ENCODE results near the gene PAGR1. TPM values are rescaled to one million over a fixed set of nuclear protein-coding genes. Genes with fewer than 3 reads are reported as not detected.

PAGR1 gene
- total and polyA plus RNA-seq, 2 of the 13 experiments (the other 11 are each of a cell fraction or from before 2014, with no cell fraction given), result 9.8 to 66.4 TPM

DNA sequence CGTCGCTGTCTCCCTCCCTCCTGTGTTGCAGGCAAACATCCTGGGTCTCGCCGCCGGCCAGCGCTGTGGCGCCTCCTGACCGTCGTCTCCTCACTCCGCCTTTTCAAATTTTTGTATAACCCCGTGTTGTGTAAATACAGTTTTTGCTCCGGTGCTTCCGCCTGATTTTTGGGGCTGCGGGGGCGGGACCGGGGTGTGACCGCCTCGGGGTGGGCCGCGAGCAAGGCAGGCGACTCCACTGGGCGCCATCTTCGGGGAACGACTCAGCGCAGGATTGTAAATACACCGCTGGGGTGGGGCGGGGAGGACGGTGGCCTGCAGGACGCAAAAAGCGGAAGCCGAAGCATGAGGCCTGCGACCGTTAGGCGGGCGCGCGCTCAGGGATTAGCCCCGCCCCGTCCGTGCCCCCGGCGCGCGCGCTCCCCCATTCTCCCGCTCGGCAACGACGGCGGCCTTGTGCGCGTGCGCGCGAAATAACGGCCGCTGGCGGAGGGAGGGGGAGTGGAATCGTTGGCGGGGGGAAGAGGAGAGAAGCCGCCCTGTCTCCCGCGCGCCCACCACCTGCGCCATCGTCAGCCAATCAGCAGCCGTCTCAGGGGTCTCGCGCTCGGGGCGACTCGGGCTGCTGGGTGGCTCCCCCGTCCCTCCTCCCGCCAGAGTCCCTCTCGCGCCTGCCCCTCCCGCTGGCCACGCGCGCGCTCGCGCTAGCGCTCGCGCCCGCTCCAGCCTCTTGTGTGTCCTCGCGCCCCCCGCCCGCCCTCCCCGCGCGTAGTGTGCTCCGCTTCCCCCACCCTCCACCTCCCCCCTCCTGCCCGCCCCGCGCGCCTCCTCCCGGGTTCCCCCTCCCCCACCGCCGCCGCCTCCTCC, 10.5 kb upstream of the PAGR1 start (continued):
- TF ChIP-seq, protein P1, sequence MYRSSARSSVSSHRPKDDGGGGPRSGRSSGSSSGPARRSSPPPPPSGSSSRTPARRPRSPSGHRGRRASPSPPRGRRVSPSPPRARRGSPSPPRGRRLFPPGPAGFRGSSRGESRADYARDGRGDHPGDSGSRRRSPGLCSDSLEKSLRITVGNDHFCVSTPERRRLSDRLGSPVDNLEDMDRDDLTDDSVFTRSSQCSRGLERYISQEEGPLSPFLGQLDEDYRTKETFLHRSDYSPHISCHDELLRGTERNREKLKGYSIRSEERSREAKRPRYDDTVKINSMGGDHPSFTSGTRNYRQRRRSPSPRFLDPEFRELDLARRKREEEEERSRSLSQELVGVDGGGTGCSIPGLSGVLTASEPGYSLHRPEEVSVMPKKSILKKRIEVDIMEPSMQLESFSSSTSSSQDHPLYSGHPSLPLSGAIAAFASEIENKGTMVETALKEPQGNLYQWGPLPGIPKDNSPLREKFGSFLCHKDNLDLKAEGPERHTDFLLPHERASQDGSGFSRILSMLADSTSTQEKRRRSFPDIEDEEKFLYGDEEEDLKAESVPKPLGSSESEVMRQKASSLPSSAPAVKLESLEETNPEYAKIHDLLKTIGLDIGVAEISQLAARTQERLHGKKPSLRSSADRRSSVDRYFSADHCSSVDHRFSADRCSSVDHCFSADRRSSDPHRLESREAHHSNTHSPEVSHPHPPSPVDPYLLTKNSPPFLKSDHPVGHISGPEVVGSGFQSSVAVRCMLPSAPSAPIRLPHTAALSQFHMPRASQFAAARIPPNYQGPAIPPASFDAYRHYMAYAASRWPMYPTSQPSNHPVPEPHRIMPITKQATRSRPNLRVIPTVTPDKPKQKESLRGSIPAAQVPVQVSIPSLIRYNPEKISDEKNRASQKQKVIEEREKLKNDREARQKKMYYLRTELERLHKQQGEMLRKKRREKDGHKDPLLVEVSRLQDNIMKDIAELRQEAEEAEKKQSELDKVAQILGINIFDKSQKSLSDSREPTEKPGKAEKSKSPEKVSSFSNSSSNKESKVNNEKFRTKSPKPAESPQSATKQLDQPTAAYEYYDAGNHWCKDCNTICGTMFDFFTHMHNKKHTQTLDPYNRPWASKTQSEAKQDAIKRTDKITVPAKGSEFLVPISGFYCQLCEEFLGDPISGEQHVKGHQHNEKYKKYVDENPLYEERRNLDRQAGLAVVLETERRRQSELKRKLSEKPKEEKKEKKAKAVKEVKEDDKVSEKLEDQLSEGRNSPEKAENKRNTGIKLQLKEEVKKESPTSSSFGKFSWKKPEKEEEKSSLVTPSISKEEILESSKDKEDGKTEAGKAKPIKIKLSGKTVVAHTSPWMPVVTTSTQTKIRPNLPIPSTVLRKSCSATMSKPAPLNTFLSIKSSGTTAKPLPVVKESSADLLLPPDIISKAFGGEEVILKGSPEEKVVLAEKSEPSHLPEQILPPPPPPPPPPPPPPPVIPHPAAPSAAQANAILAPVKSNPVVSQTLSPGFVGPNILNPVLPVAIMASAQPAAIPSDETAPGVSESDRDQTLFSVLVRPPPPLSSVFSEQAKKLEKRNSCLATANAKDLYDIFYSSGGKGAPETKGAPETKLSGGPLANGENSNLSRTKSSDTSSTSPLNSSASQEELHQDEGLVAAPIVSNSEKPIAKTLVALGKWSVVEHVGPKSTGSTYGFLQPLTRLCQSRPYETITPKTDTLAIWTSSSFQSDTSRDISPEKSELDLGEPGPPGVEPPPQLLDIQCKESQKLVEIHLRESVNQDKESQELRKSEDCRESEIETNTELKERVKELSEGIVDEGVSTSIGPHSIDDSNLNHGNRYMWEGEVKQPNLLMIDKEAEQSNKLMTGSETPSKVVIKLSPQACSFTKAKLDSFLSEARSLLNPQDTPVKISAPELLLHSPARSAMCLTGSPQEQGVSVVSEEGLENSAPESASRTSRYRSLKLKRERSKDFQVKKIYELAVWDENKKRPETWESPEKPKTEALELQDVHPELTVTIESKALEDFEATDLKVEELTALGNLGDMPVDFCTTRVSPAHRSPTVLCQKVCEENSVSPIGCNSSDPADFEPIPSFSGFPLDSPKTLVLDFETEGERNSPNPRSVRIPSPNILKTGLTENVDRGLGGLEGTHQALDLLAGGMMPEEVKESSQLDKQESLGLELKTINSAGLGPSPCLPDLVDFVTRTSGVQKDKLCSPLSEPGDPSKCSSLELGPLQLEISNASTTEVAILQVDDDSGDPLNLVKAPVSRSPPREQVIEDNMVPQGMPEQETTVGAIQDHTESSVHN (CRISPR knock-in tag; IDR thresholded peaks at IDR 0.05), result peak; percentile 72; the same call in 1 of the 2 replicates
- peak; percentile 54; the same call in 1 of the 2 replicates for TF ChIP-seq HMG20A (CRISPR knock-in tag; IDR thresholded peaks at IDR 0.05; ENCODE audit: borderline replicate concordance)
- peak; percentile 99 for TF ChIP-seq FOXK1 (CRISPR knock-in tag; IDR thresholded peaks at IDR 0.05; ENCODE audit: borderline replicate concordance, low read depth)
- TF ChIP-seq BRD4 (CRISPR knock-in tag; IDR thresholded peaks at IDR 0.05), result peak; percentile 94; the same call in 1 of the 2 replicates
- peak; percentile 75 for TF ChIP-seq CREM (IDR thresholded peaks at IDR 0.05)
- 0 out of 2 replicates have a peak, but pooled peaks have one; percentile 4 for TF ChIP-seq CREM (CRISPR knock-in tag; IDR thresholded peaks at IDR 0.05)
- TF ChIP-seq ZNF644 (CRISPR knock-in tag; IDR thresholded peaks at IDR 0.05; ENCODE audit: low read depth), result no peak
- TF ChIP-seq ZNF224 (CRISPR knock-in tag; IDR thresholded peaks at IDR 0.05), result peak; percentile 92; the same call in 1 of the 2 replicates
- TF ChIP-seq MYNN (CRISPR knock-in tag; IDR thresholded peaks at IDR 0.05; ENCODE audit: low read depth), result peak; percentile 88; the same call in 1 of the 2 replicates
- TF ChIP-seq ATRX (CRISPR knock-in tag; IDR thresholded peaks at IDR 0.05; ENCODE audit: borderline replicate concordance), result no peak
- no peak; the same call in 1 of the 2 replicates for TF ChIP-seq DNMT3B (CRISPR knock-in tag; conservative IDR thresholded peaks at IDR 0.05)
- TF ChIP-seq ZNF616 (CRISPR knock-in tag; IDR thresholded peaks at IDR 0.05; ENCODE audit: low read depth), result peak; percentile 95
- no peak for TF ChIP-seq HES4 (CRISPR knock-in tag; IDR thresholded peaks at IDR 0.05; ENCODE audit: borderline replicate concordance)
- peak; percentile 99 for TF ChIP-seq AGO2 (optimal IDR thresholded peaks at IDR 0.05; ENCODE audit: low read depth, low read length)
- TF ChIP-seq ZBTB34 (CRISPR knock-in tag; IDR thresholded peaks at IDR 0.05), result no peak; the same call in 1 of the 2 replicates
- TF ChIP-seq YEATS2 (CRISPR knock-in tag; IDR thresholded peaks at IDR 0.05; ENCODE audit: borderline replicate concordance), result peak; percentile 96
- no peak for TF ChIP-seq NFE2 (CRISPR knock-in tag; IDR thresholded peaks at IDR 0.05)
- TF ChIP-seq SOX5 (CRISPR knock-in tag; IDR thresholded peaks at IDR 0.05; ENCODE audit: borderline replicate concordance), result peak; percentile 86
- TF ChIP-seq ZNF10 (CRISPR knock-in tag; IDR thresholded peaks at IDR 0.05; ENCODE audit: borderline replicate concordance, low read depth), result no peak
- TF ChIP-seq ZNF777 (CRISPR knock-in tag; IDR thresholded peaks at IDR 0.05), result peak; percentile 56; the same call in 1 of the 2 replicates
- peak; percentile 30; the same call in 1 of the 2 replicates for TF ChIP-seq JUN (CRISPR knock-in tag; IDR thresholded peaks at IDR 0.05)

Data from HepG2 (cell line).